ENCODE data around the gene C15orf61.

GRCh38 chr15:67544475-67544874 is 23.5 kb downstream of the C15orf61 start:
- TF ChIP-seq GATA2 (IDR thresholded peaks at IDR 0.05; ENCODE audit: low read depth, low read length): no peak
- no peak for TF ChIP-seq GATA3 (IDR thresholded peaks at IDR 0.05; ENCODE audit: low read depth, low read length)
